WTC11 (cell line): Measurements from ENCODE around the gene ARHGAP10.

Experiments used
- ATF3 ChIP-seq: sonication (generic); formaldehyde crosslinking; conservative IDR thresholded peaks from 2 replicates; pipeline ENCODE4 v1.8.1; 2022; ENCODE audit warnings: mild to moderate bottlenecking, missing genetic modification reagents
- CTCF ChIP-seq: fragments of 200-600 bp; IDR thresholded peaks from 2 replicates; pipeline ENCODE4 v1.8.0; 2022; ENCODE audit warnings: antibody characterized with exemption
- ESRRA ChIP-seq: sonication (generic); formaldehyde crosslinking; IDR thresholded peaks from 2 replicates; pipeline ENCODE4 v1.8.1; 2022; ENCODE audit warnings: mild to moderate bottlenecking, missing genetic modification reagents, borderline replicate concordance
- JUN ChIP-seq: sonication (generic); formaldehyde crosslinking; IDR thresholded peaks from 2 replicates; pipeline ENCODE4 v1.8.0; 2023; ENCODE audit warnings: mild to moderate bottlenecking, missing genetic modification reagents
- MAX ChIP-seq: sonication (generic); formaldehyde crosslinking; IDR thresholded peaks from 2 replicates; pipeline ENCODE4 v1.8.0; 2022; ENCODE audit warnings: mild to moderate bottlenecking, missing genetic modification reagents
- NR3C1 ChIP-seq: sonication (generic); formaldehyde crosslinking; conservative IDR thresholded peaks from 2 replicates; pipeline ENCODE4 v1.8.1; 2023; ENCODE audit warnings: low read depth, mild to moderate bottlenecking, missing genetic modification reagents
- PREB ChIP-seq: sonication (generic); formaldehyde crosslinking; IDR thresholded peaks from 2 replicates; pipeline ENCODE4 v1.8.1; 2022; ENCODE audit warnings: mild to moderate bottlenecking, missing genetic modification reagents, moderate library complexity, borderline replicate concordance
- PRRX2 ChIP-seq: fragments of 250-450 bp; sonication (Bioruptor Pico); IDR thresholded peaks from 2 replicates; pipeline ENCODE4 v1.8.0; 2021; ENCODE audit warnings: mild to moderate bottlenecking
- RORB ChIP-seq: fragments of 250-450 bp; sonication (Bioruptor Pico); IDR thresholded peaks from 2 replicates; pipeline ENCODE4 v1.9.0; 2021; ENCODE audit warnings: mild to moderate bottlenecking
- SP1 ChIP-seq: sonication (generic); formaldehyde crosslinking; conservative IDR thresholded peaks from 2 replicates; pipeline ENCODE4 v1.8.1; 2022; ENCODE audit warnings: missing genetic modification reagents
- ZSCAN18 ChIP-seq: fragments of 250-450 bp; sonication (Bioruptor Pico); IDR thresholded peaks from 2 replicates; pipeline ENCODE4 v2.1.2; 2022; ENCODE audit warnings: mild to moderate bottlenecking, moderate library complexity

- no peak for TF ChIP-seq CTCF
- no peak for TF ChIP-seq ATF3 (CRISPR knock-in tag)
- no peak for TF ChIP-seq SP1 (CRISPR knock-in tag)
- no peak for TF ChIP-seq PRRX2 (CRISPR knock-in tag)
- no peak for TF ChIP-seq NR3C1 (CRISPR knock-in tag)
- no peak for TF ChIP-seq PREB
- no peak for TF ChIP-seq ZSCAN18 (CRISPR knock-in tag)
- TF ChIP-seq JUN (CRISPR knock-in tag), result no peak
- TF ChIP-seq RORB (CRISPR knock-in tag), result no peak
- TF ChIP-seq ESRRA (CRISPR knock-in tag), result no peak
- TF ChIP-seq MAX, result no peak
Observed at GRCh38 chr4:147808447-147808846, 76.6 kb downstream of the ARHGAP10 start.
